Measurements from ENCODE around the gene PER2.

GRCh38 chr2:238233625-238234024 is 54.8 kb downstream of the PER2 start:
- no peak for TF ChIP-seq TAF1 (IDR thresholded peaks at IDR 0.05; ENCODE audit: borderline replicate concordance, insufficient read depth, low read length)
- TF ChIP-seq POLR2AphosphoS5 (IDR thresholded peaks at IDR 0.05; ENCODE audit: low read depth, low read length): no peak
- TF ChIP-seq REST (IDR thresholded peaks at IDR 0.05; ENCODE audit: insufficient read depth in 1 of 2, low read depth in 2 of 2, low read length in 2 of 2): no peak
- no peak for TF ChIP-seq SIN3A (IDR thresholded peaks at IDR 0.05; ENCODE audit: borderline replicate concordance, insufficient read depth, low read length)
- TF ChIP-seq FOXP2 (optimal IDR thresholded peaks at IDR 0.05; ENCODE audit: borderline replicate concordance, extremely low read depth, extremely low read length, insufficient read depth): no peak
